ENCODE measurements around the gene DISC1. TPM values are rescaled to one million over a fixed set of nuclear protein-coding genes. Genes with fewer than 3 reads are reported as not detected.

DISC1 gene
- total RNA-seq, 1 experiment from 2014 or later, result 13.5 TPM

GRCh38 chr1:231684356-231685244, 58.0 kb downstream of the DISC1 start:
- H3K4me1 Mint-ChIP-seq (ENCODE audit: low read depth, unreplicated experiment), result no peaks in the 10 kb centered on the region
- H3K36me3 ChIP-seq (ENCODE audit: control insufficient read depth, insufficient read depth, low read length), result no peaks in the 10 kb centered on the region
- no peak overlapping the region for H3K4me3 Mint-ChIP-seq (ENCODE audit: unreplicated experiment)
- DNase-seq, result no peak
- H3K27me3 ChIP-seq (replicated peaks; ENCODE audit: control insufficient read depth, insufficient read depth, low read length), result no peaks in the 10 kb centered on the region
- no peak overlapping the region for H3K27ac Mint-ChIP-seq (ENCODE audit: unreplicated experiment)
- peaks cover 14% of the 10 kb centered on the region for H3K9me3 ChIP-seq
- BruUV-seq (replicated peaks), result no TSS peak
- no peak for TF ChIP-seq CTCF (IDR thresholded peaks at IDR 0.05; ENCODE audit: insufficient read depth in 1 of 2, low read depth in 1 of 2, low read length in 1 of 2, severe bottlenecking in 1 of 2, unreplicated experiment in 1 of 2)
- peaks cover 13% of the 10 kb centered on the region for H3K36me3 Mint-ChIP-seq (ENCODE audit: insufficient read depth, unreplicated experiment)
- H3K4me1 ChIP-seq, result no peaks in the 10 kb centered on the region
- no peak overlapping the region for H3K4me3 ChIP-seq (ENCODE audit: low read depth, low read length)
- H3K27me3 Mint-ChIP-seq (ENCODE audit: insufficient read depth, unreplicated experiment), result no peaks in the 10 kb centered on the region
- ChIA-PET CTCF (no interaction called here), POLR2A (no interaction called here)
- intact Hi-C loops (cut with micrococcal nuclease; ENCODE audit: unreplicated experiment), result no loop called here
- H3K9me3 Mint-ChIP-seq (ENCODE audit: unreplicated experiment), result peaks cover 10% of the 10 kb centered on the region

- no peak overlapping the region for H3K27ac Mint-ChIP-seq (ENCODE audit: unreplicated experiment)
- peaks cover 14% of the 10 kb centered on the region for H3K9me3 ChIP-seq
- CTCF ChIA-PET, result no interaction called here
- no peaks in the 10 kb centered on the region for H3K36me3 ChIP-seq (ENCODE audit: control insufficient read depth, insufficient read depth, low read length)
- H3K36me3 Mint-ChIP-seq (ENCODE audit: insufficient read depth, unreplicated experiment), result peaks cover 13% of the 10 kb centered on the region
- intact Hi-C loops (cut with micrococcal nuclease; ENCODE audit: unreplicated experiment), result no loop called here
- H3K27me3 ChIP-seq (replicated peaks; ENCODE audit: control insufficient read depth, insufficient read depth, low read length), result no peaks in the 10 kb centered on the region
- H3K4me3 Mint-ChIP-seq (ENCODE audit: unreplicated experiment), result no peak overlapping the region
- no peaks in the 10 kb centered on the region for H3K4me1 ChIP-seq
- peaks cover 10% of the 10 kb centered on the region for H3K9me3 Mint-ChIP-seq (ENCODE audit: unreplicated experiment)
- TF ChIP-seq CTCF (IDR thresholded peaks at IDR 0.05; ENCODE audit: insufficient read depth in 1 of 2, low read depth in 1 of 2, low read length in 1 of 2, severe bottlenecking in 1 of 2, unreplicated experiment in 1 of 2), result no peak
- POLR2A ChIA-PET, result no interaction called here
- no peak for DNase-seq
- no peaks in the 10 kb centered on the region for H3K27me3 Mint-ChIP-seq (ENCODE audit: insufficient read depth, unreplicated experiment)
- BruUV-seq (replicated peaks), result no TSS peak
- H3K4me3 ChIP-seq (ENCODE audit: low read depth, low read length), result no peak overlapping the region
- no peaks in the 10 kb centered on the region for H3K4me1 Mint-ChIP-seq (ENCODE audit: low read depth, unreplicated experiment)
These were observed 59.8 kb downstream of the DISC1 start for GRCh38 chr1:231686384-231686783.

GRCh38 chr1:231688989-231689388, 62.4 kb downstream of the DISC1 start:
- no peak for DNase-seq
- peaks cover 10% of the 10 kb centered on the region for H3K9me3 Mint-ChIP-seq (ENCODE audit: unreplicated experiment)
- Histone ChIP-seq H3K4me1 (no peaks in the 10 kb centered on the region), H3K36me3 (ENCODE audit: control insufficient read depth, insufficient read depth, low read length) (no peaks in the 10 kb centered on the region; the same call in 1 of the 2 replicates), H3K9me3 (peaks cover 14% of the 10 kb centered on the region), H3K4me3 (ENCODE audit: low read depth, low read length) (no peak overlapping the region), H3K27me3 (replicated peaks; ENCODE audit: control insufficient read depth, insufficient read depth, low read length) (no peaks in the 10 kb centered on the region)
- intact Hi-C loops (cut with micrococcal nuclease; ENCODE audit: unreplicated experiment), result no loop called here
- ChIA-PET CTCF (no interaction called here), POLR2A (no interaction called here)
- H3K4me1 Mint-ChIP-seq (ENCODE audit: low read depth, unreplicated experiment), result no peaks in the 10 kb centered on the region
- no peak overlapping the region for H3K27ac Mint-ChIP-seq (ENCODE audit: unreplicated experiment)
- no peak overlapping the region for H3K4me3 Mint-ChIP-seq (ENCODE audit: unreplicated experiment)
- H3K36me3 Mint-ChIP-seq (ENCODE audit: insufficient read depth, unreplicated experiment), result peaks cover 7% of the 10 kb centered on the region
- no peak for TF ChIP-seq CTCF (IDR thresholded peaks at IDR 0.05; ENCODE audit: insufficient read depth in 1 of 2, low read depth in 1 of 2, low read length in 1 of 2, severe bottlenecking in 1 of 2, unreplicated experiment in 1 of 2)
- no peaks in the 10 kb centered on the region for H3K27me3 Mint-ChIP-seq (ENCODE audit: insufficient read depth, unreplicated experiment)
- no TSS peak for BruUV-seq (replicated peaks)

Data from Caco-2 (cell line).